NCI-H2171 treated with DMSO at 0.1 percent for 48 hours (cell line): ENCODE measurements around the gene COMMD10.

Source experiments
- DNase-seq: peaks from one replicate; lab custom pipeline; 2025; lab: John Stamatoyannopoulos, UW

COMMD10 gene

GRCh38 chr5:116216246-116216645, 131.4 kb downstream of the COMMD10 start:
- DNase-seq, result no peak

DNA sequence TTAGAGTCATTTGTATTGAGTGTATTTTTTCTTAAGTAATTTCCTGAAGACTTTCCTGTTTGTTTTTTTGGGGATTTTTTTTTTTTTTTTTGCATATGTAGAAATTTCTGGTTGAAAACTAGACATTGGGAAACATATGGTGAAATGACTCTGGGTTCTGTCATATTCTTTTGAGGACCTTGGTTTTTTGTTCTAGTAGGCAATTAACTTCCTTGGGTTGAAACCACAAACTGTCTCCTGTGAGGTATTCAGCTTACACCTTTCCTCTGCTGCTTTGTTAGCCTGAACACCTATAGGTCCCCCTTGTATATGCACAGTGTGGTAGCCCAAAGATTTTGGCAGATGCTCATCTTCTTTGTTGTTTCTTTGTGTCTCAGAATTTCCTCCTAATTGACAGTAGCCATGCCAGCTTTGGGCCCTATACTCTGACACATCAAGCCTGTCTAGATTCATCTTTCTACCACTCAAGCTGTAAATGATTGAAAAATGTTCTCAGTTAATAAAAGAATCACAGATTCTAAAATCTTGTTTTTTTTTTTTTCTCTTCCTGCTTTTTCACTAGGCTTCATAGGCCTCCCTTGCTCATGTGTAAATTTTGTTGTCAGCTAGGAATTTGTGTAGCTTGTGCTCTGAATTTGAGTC, 140.6 kb downstream of the COMMD10 start:
- no peak for DNase-seq

DNA sequence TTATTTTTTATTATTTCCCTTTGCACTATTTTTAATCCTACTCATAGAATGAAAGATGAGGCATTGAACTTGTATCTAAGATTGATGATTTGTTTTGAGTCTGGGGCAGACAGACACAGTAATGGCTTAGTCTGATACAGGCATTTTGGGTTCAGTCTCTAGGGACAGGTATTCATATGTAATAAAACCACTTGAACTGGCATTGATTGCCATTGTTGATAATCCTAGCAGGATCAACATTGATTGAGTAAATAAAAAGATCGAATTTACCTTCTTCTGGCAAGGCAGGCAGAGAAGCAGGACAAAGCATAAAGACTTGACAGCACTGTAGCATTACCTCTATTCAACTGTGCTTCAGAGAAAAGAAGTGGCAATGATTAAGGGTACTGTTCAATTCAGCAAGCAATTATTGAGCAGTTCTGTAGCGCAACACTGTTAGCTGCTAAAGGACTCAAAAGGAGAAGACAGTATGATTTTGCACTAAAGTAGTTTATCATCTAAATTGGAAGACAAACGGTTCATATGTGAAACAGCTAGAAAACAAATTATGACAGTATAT, 144.4 kb downstream of the COMMD10 start:
- DNase-seq, result peak; percentile 2

DNA sequence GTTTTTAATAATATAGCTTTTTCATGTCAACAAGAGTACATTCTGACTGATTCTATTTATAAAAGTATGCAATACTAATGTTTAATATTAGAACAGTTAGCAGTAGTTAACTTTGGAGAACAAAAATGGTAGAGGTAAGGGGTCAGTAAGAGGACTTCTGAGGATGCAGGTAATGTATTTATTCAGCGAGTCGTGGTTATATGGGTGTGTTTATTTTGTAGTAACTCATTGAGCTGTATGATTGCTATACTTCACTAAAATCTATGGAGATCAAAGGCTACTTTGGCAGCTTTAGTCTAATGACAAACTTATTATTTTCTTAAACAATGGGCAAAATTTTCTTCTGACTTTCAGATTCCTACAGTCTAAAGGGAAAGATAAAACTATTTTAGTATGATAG, 146.5 kb downstream of the COMMD10 start:
- DNase-seq, result no peak

DNA sequence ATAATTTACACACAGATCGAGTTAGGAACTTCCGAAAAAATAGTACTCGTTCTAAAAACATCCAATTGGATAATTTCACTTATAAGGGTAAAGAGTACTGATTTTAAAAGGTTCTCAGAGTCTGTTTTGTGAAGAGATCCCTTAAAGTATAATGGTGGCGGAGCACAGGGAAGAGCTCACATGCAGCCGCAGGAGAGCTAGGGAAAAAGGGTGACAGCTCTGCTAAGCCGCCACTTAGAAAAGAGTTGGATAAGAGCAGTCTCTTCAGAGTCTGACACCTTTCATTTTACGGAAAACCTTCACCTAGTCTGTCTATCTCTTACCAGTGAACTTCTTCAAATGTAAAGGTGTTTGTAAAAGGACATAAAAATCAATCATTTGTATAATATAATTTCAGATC, 149.9 kb downstream of the COMMD10 start:
- no peak for DNase-seq

GRCh38 chr5:116237917-116238500, 153.2 kb downstream of the COMMD10 start:
- peak; percentile 9 for DNase-seq

GRCh38 chr5:116242343-116242742, 157.5 kb downstream of the COMMD10 start:
- no peak for DNase-seq

DNA sequence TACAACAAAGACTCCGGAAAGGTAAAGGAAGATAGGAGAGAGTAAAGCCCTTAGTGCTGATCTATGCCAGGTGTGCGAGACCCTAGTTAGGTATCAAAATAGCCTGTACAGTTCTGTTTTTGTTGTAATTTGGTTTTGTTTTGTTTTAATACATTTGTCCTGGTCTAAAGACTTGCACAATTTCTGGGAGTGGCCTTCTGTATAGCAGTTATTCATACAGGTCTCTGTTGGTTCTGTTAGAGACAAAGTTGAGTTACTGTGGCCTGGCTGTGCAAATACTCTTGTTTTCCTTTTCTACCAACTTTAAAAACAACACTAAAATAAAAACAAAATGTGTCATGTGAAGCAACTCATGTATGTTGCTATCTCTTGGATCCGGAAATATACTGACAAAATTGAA, 163.6 kb downstream of the COMMD10 start:
- DNase-seq, result no peak

DNA sequence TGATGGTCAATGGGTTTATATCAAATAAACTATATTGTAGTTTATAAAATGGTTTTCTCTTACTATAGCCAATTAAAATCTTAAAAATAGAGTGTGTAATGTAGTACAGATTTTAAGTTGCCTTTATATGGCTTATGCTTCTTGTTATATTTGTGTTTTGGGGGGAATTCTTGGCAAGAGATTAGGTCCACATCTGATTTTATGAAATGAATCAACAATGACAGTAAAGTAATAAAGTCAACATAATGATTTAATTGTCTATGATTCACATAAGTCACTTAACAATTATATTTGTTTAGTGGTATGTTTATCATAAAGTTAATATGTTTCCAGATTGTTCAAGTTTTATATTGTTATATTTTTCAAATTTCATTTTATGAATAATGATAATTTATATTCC, 164.8 kb downstream of the COMMD10 start:
- DNase-seq, result no peak

- no peak for DNase-seq
These were observed 171.9 kb downstream of the COMMD10 start for GRCh38 chr5:116256717-116257116.

- no peak for DNase-seq
These were observed 180.6 kb downstream of the COMMD10 start for GRCh38 chr5:116265471-116265870.

DNA sequence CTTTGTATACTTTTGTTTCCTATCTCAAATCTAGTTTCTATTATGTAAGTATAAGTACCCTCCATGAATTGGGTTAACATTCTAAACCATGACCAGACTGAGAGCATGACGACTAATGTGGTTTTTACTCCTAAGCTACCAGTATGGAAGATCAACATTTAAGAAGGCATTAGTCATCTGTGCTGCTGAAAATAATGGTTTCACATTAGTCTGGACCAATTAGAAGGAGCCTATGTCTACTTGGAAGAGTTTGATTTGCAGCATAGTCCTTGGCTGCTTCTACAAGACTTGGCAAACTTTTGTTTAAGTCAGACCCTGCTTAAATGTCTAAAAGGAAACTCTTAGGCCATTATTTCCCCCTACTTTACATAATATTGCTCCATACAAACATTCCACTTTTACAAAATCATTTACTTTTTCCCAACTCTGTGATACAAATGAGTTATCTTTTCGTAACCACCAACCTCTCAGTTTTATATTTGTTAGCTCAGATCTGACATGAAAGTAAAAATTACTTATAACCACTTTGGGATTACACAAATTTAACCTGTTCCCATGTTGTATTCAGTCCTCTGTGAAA, 186.7 kb downstream of the COMMD10 start:
- DNase-seq, result no peak

DNA sequence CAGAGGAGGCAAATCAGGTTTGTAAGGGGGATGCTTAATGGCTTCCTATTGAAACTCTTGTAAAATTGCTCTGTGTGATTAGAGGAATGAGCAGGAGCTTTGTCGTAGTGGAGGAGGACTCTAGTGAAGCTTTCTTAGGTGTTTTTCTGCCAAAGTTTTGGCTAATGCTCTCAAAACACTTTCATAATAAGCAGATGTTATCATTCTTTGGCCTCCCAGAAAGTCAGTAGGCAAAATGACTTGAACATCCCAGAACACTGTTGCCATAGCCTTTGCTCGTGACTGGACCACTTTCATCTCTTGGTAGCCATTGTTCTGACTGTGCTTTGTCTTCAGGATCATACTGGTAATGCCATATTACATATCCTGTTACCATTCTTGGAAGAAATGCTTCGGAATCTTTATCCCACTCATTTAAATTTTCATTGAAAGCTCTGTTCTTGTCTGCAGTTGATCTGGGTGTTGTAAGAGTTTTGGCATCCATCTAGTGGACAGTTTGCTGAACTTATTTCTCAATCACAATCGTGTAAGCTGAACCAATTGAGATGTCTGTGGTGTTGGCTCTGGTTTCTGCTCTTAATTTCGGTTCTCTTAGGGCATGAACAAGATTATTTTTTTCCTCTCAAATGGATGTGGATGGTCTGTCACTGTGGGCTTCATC, 187.6 kb downstream of the COMMD10 start:
- no peak for DNase-seq

GRCh38 chr5:116273448-116274242, 188.8 kb downstream of the COMMD10 start:
- DNase-seq, result no peak

DNA sequence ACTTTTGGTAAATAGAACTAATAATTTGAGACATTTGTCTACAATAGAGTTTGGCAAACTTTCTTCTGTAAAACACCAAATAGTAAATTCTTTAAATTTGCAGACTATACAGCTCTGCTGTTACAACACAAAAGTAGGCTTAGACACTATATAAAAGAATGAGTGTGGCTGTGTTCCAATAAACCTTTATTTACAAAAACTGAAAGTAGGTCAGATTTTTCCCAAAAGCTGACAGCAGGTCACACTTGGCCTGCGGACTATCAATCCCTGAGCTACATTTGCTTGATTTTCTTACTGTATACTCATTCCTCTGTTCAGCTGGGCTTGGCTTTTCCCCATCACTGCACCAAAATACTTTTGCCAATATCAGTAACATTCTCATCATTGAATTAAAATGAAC, 189.4 kb downstream of the COMMD10 start:
- DNase-seq, result no peak

DNA sequence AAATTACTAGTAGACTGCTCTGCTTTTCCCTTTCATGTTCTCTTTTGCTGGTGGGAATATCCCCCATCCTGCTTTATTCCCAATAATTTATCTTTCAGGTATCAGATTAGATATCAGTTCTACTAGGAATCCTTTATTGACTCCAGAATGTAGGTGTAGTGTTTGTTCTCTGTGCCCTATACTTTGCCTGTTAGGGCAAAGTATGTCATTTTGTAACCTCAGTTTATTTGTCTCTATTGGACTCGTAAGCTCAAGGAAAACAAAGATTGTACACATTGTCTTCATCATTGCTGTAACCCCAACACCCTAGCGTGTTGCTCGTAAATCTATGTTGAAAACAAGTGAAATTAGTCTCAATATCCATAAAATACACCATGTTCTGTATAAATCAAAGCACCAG, 190.5 kb downstream of the COMMD10 start:
- DNase-seq, result no peak

GRCh38 chr5:116276952-116277351, 192.1 kb downstream of the COMMD10 start:
- no peak for DNase-seq

DNA sequence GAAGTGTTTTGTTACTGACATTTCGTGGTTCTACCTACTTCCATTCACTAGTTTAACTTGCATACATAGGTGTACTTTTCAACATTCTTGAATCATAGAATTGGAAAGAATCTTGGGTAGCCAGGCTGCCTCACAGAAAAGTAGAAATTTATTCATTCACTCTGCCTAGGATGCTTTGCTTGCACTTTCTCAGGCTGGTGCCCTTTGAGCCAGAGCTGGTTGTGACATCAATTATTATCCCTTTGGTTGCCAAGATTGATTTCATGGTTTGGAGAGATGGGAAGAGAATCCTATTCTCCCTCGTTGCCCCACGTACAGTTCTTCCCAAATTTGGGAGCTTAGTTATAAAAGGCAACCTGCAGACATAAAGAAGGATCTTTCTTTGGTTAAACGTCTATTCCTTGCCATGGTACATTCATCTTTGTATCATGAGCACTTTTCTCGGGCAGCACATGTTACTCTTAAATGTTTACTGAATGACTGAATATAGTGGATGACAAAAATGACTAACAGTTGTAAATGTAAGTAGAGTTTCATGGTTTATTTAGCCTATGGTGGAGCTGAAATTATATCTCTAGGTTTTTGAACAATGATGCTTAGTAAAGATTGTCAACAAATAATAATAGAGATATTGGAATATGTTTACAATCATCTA, 195.5 kb downstream of the COMMD10 start:
- no peak for DNase-seq

- DNase-seq, result no peak
These were observed 196.5 kb downstream of the COMMD10 start for GRCh38 chr5:116281309-116281708.

DNA sequence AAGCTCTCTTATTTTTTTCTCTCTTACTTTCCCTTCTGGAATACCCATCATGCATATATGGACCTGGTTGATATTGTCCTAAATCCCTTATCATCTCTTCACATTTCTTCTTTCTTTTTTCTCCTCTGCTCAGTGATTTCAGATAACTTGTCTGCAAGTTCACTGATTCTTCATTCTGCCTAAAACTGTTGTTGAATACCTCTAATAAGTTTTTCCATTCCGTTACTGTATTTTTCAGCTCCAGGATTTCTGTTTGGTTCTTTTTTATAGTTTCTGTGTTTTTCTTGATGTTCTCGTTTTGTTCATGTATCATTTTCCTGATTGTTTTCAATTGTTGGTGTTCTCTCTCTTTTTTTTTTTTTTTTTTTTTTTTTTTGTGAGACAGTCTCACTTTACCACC, 203.7 kb downstream of the COMMD10 start:
- no peak for DNase-seq

- DNase-seq, result no peak
These were observed 204.5 kb downstream of the COMMD10 start for GRCh38 chr5:116289276-116289675.

DNA sequence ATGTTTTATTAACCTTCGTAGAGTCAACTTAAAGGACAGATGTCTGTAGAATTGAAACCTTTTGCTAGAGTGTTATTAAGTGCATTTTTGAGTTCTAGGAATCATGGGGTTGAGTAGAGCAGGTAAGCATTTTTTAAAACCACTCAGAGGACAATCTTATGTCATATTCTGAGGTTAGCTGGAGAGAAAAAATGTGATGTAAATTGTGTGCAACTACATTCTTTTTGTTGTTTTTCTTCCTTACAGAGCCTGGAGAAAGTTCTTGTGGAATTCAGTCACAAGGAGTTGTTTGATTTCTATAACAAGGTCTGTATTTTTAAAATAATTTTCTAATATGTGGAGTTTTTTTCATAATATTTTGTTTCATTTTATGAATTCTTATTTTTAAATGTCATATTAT, 206.4 kb downstream of the COMMD10 start:
- DNase-seq, result no peak
